Activated CD8-positive, alpha-beta T cell treated with anti-CD3 and anti-CD28 coated beads for 36 hours (primary cell): ENCODE measurements around the gene ELP5. TPM values are rescaled to one million over a fixed set of nuclear protein-coding genes. Genes with fewer than 3 reads are reported as not detected.

Source experiments
- ATAC-seq: fragments of 200-7000 bp; cut with Tn5 transposase; one replicate; pipeline ENCODE4 v1.10.0; 2021; ENCODE audit warnings: mild to moderate bottlenecking, moderate library complexity
- CTCF ChIA-PET: fragments of 350-600 bp; sonication (Branson Sonifier 250); formaldehyde crosslinking; loops from one replicate; lab custom pipeline; 2021; ENCODE audit warnings: antibody characterized with exemption; lab: Charles Lee
- POLR2A ChIA-PET: fragments of 350-600 bp; sonication (Branson Sonifier 250); formaldehyde crosslinking; loops from one replicate; lab custom pipeline; 2021; ENCODE audit warnings: antibody characterized with exemption; lab: Charles Lee
- DNase-seq: peaks from one replicate; pipeline ENCODE4 v3.0.0-alpha.2; 2020
- H3K27ac Mint-ChIP-seq: one replicate; pipeline ENCODE4 v1.8.0; 2021; ENCODE audit warnings: mild to moderate bottlenecking, mixed read lengths
- H3K27me3 Mint-ChIP-seq: one replicate; pipeline ENCODE4 v1.8.0; 2021; ENCODE audit warnings: mixed read lengths
- H3K36me3 Mint-ChIP-seq: one replicate; pipeline ENCODE4 v1.8.0; 2021; ENCODE audit warnings: low read depth, mixed read lengths
- H3K4me1 Mint-ChIP-seq: one replicate; pipeline ENCODE4 v1.8.0; 2021; ENCODE audit warnings: low read depth, mixed read lengths
- H3K4me3 Mint-ChIP-seq: one replicate; pipeline ENCODE4 v1.8.0; 2021; ENCODE audit warnings: mild to moderate bottlenecking, moderate library complexity, mixed read lengths
- H3K9me3 Mint-ChIP-seq: one replicate; pipeline ENCODE4 v1.8.0; 2021; ENCODE audit warnings: mixed read lengths
- intact Hi-C: fragments of 100-400 bp; cut with micrococcal nuclease; formaldehyde crosslinking; loops from one replicate; pipeline ENCODE4 v1.10.0; 2022
- total RNA-seq, 2 experiments: library from RNA; stranded (reverse); gene quantifications; one replicate each; pipeline ENCODE4 v1.2.3, GENCODE V29; 2021
- TF ChIP-seq, protein P1 (sequence below): fragments of 200-600 bp; IDR thresholded peaks from one replicate; pipeline ENCODE4 v1.8.0; 2022; ENCODE audit warnings: antibody characterized with exemption, mild to moderate bottlenecking

Gene ELP5
- total RNA-seq, 2 experiments from 2014 or later: 80.2 to 85.4 TPM

GRCh38 chr17:7205561-7205960 is 46.5 kb upstream of the ELP5 start:
- intact Hi-C loops: no loop called here
- Mint-ChIP-seq H3K4me1 (peaks cover 28% of the 10 kb centered on the region), H3K4me3 (peak overlapping the region; percentile 76), H3K9me3 (no peaks in the 10 kb centered on the region), H3K36me3 (no peaks in the 10 kb centered on the region), H3K27ac (peak overlapping the region; percentile 93), H3K27me3 (peaks cover 3% of the 10 kb centered on the region)
- no peak for ATAC-seq
- TF ChIP-seq, protein P1, sequence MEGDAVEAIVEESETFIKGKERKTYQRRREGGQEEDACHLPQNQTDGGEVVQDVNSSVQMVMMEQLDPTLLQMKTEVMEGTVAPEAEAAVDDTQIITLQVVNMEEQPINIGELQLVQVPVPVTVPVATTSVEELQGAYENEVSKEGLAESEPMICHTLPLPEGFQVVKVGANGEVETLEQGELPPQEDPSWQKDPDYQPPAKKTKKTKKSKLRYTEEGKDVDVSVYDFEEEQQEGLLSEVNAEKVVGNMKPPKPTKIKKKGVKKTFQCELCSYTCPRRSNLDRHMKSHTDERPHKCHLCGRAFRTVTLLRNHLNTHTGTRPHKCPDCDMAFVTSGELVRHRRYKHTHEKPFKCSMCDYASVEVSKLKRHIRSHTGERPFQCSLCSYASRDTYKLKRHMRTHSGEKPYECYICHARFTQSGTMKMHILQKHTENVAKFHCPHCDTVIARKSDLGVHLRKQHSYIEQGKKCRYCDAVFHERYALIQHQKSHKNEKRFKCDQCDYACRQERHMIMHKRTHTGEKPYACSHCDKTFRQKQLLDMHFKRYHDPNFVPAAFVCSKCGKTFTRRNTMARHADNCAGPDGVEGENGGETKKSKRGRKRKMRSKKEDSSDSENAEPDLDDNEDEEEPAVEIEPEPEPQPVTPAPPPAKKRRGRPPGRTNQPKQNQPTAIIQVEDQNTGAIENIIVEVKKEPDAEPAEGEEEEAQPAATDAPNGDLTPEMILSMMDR: no peak
- no peak for DNase-seq
- ChIA-PET POLR2A (interaction anchor here (1.0 to 1.2 kb wide), 2 partner anchors 8 to 29 kb away, joined by 4 read pairs; partner anchors contain the start of gene DVL2), CTCF (no interaction called here)

- ATAC-seq (no peak), DNase-seq (no peak)
- TF ChIP-seq, protein P1: no peak
- H3K4me1 Mint-ChIP-seq: peaks cover 33% of the 10 kb centered on the region
- peaks cover 8% of the 10 kb centered on the region for H3K27me3 Mint-ChIP-seq
- no peak overlapping the region for H3K4me3 Mint-ChIP-seq
- H3K36me3 Mint-ChIP-seq: no peaks in the 10 kb centered on the region
- POLR2A ChIA-PET: interaction anchor here (1.1 kb wide), 1 partner anchor 51 kb away, joined by 3 read pairs; no protein-coding TSS in a partner anchor
- no peaks in the 10 kb centered on the region for H3K9me3 Mint-ChIP-seq
- intact Hi-C loops: no loop called here
- H3K27ac Mint-ChIP-seq: no peak overlapping the region
- CTCF ChIA-PET: no interaction called here
Measured at GRCh38 chr17:7207120-7208001, 44.7 kb upstream of the ELP5 start.

- CTCF ChIA-PET: interaction anchor here (1.5 kb wide), 1 partner anchor 74 kb away, joined by 3 read pairs; no protein-coding TSS in a partner anchor
- intact Hi-C loops: no loop called here
Measured at GRCh38 chr17:7208027-7208571, 43.9 kb upstream of the ELP5 start.

DNA sequence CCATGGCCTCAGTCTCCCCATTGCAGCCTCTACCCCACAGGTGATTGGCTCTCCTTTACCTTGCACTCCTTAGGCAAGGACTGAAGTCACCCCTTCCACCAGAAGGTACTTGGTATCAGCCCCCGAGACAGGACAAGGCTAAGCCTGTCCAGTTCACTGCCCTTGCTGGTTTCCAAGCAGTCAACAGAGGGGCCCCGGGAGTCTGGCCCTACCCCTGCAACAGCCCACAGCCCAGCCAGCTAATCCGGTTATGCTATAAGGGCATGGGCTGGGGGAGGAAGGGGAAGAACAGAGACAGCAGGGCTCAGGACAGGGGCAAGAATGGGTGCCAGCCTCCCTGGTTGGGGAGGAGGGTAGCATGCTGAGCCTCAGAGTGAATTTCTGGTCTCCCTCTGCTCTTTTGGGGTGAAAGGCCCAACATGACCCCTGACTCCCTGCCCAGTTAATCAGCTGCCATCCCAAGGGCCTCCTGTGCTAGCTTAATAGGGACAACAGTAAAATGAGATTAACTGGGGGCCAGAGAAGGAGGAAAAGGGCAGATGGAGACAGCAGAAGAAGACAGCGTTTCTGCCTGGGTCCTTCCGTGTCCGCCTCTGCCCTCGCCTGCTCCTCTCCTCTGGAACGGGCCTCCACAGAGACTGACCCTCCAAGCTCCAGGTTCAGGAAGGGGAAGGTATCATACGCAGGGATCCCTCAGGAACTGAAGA is 43.1 kb upstream of the ELP5 start:
- ChIA-PET POLR2A (no interaction called here), CTCF (interaction anchor here (1.5 kb wide), 1 partner anchor 75 kb away, joined by 3 read pairs; no protein-coding TSS in a partner anchor)
- H3K36me3 Mint-ChIP-seq: no peaks in the 10 kb centered on the region
- peaks cover 38% of the 10 kb centered on the region for H3K4me1 Mint-ChIP-seq
- intact Hi-C loops: no loop called here
- TF ChIP-seq, protein P1: no peak
- no peak for DNase-seq
- ATAC-seq: no peak
- no peak overlapping the region for H3K4me3 Mint-ChIP-seq
- no peak overlapping the region for H3K27ac Mint-ChIP-seq
- H3K27me3 Mint-ChIP-seq: peaks cover 8% of the 10 kb centered on the region
- H3K9me3 Mint-ChIP-seq: no peaks in the 10 kb centered on the region

More at GRCh38 chr17:7208027-7208571, 43.9 kb upstream of the ELP5 start:
- no peaks in the 10 kb centered on the region for H3K9me3 Mint-ChIP-seq
- TF ChIP-seq, protein P1: no peak
- ATAC-seq: no peak
- no peak overlapping the region for H3K27ac Mint-ChIP-seq
- H3K27me3 Mint-ChIP-seq: peaks cover 8% of the 10 kb centered on the region
- peaks cover 33% of the 10 kb centered on the region for H3K4me1 Mint-ChIP-seq
- no peak for DNase-seq
- POLR2A ChIA-PET: interaction anchor here (1.1 kb wide), 1 partner anchor 51 kb away, joined by 3 read pairs; no protein-coding TSS in a partner anchor
- no peak overlapping the region for H3K4me3 Mint-ChIP-seq
- H3K36me3 Mint-ChIP-seq: no peaks in the 10 kb centered on the region
